GM04504 (cell line): ENCODE measurements around the gene RDH5.

Experiments
- DNase-seq: peaks from one replicate; pipeline ENCODE4 v3.0.0-alpha.2; 2012; ENCODE audit warnings: low read depth

The RDH5 gene

GRCh38 chr12:55720071-55720564 lies at the start of gene RDH5:
Gene RDH5 (plus strand): TSS chr12:55720393. CDS start chr12:55721185, 792 bp downstream.
- no peak for DNase-seq

GRCh38 chr12:55671746-55672145 lies 48.4 kb upstream of the RDH5 start:
- no peak for DNase-seq

GRCh38 chr12:55673638-55674037 lies 46.6 kb upstream of the RDH5 start:
- no peak for DNase-seq

GRCh38 chr12:55675666-55676065 lies 44.5 kb upstream of the RDH5 start:
- no peak for DNase-seq

GRCh38 chr12:55676707-55677106 lies 43.5 kb upstream of the RDH5 start:
- DNase-seq: no peak

- DNase-seq: no peak
Measured at GRCh38 chr12:55679691-55680090, 40.5 kb upstream of the RDH5 start.

- DNase-seq: peak; percentile 21
Measured at GRCh38 chr12:55681142-55682077, 38.8 kb upstream of the RDH5 start.

GRCh38 chr12:55682087-55682796 lies 38.0 kb upstream of the RDH5 start:
- DNase-seq: no peak

GRCh38 chr12:55683676-55684075 lies 36.5 kb upstream of the RDH5 start:
- DNase-seq: no peak

GRCh38 chr12:55684761-55685370 lies 35.3 kb upstream of the RDH5 start:
- no peak for DNase-seq

GRCh38 chr12:55685671-55686070 lies 34.5 kb upstream of the RDH5 start:
- no peak for DNase-seq

- peak; percentile 1 for DNase-seq
Measured at GRCh38 chr12:55686366-55687010, 33.7 kb upstream of the RDH5 start.

GRCh38 chr12:55687746-55688145 lies 32.4 kb upstream of the RDH5 start:
- DNase-seq: no peak

- DNase-seq: no peak
Measured at GRCh38 chr12:55688716-55689655, 31.2 kb upstream of the RDH5 start.

GRCh38 chr12:55692631-55693322 lies 27.4 kb upstream of the RDH5 start:
- no peak for DNase-seq

- no peak for DNase-seq
Measured at GRCh38 chr12:55693323-55694187, 26.6 kb upstream of the RDH5 start.

GRCh38 chr12:55694188-55694515 lies 26.0 kb upstream of the RDH5 start:
- no peak for DNase-seq

- no peak for DNase-seq
Measured at GRCh38 chr12:55694651-55695050, 25.5 kb upstream of the RDH5 start.

GRCh38 chr12:55695349-55695748 lies 24.8 kb upstream of the RDH5 start:
- DNase-seq: no peak
